Measurements from ENCODE around the gene MELK. TPM values are rescaled to one million over a fixed set of nuclear protein-coding genes. Genes with fewer than 3 reads are reported as not detected.
"Not testable (repeated sequence)": the region's sequence is repeated elsewhere in the genome, so short reads cannot be mapped to it uniquely, and the experiment has no call there.

Gene MELK
- total RNA-seq, 2 donors from 2014 or later = 1.1 to 21.0 TPM

GRCh38 chr9:36550135-36550534 lies 22.6 kb upstream of the MELK start:
- no peaks in the 10 kb centered on the region for H3K27me3 ChIP-seq (replicated peaks; ENCODE audit: insufficient read depth)
- WGBS = 84% methylated on average over 8 of the region's 8 CpGs
- DNase-seq (ENCODE audit: low spot score) = no peak
- no peak overlapping the region for H3K27ac ChIP-seq
- no peaks in the 10 kb centered on the region for H3K9me3 ChIP-seq
- no peaks in the 10 kb centered on the region for H3K4me1 ChIP-seq (replicated peaks)
- TF ChIP-seq POLR2A (IDR thresholded peaks at IDR 0.05) (no peak), CTCF (IDR thresholded peaks at IDR 0.05) (no peak), POLR2AphosphoS5 (IDR thresholded peaks at IDR 0.05) (no peak)
- intact Hi-C loops (cut with DNase I) = no loop called here
- H3K4me3 ChIP-seq = no peak overlapping the region
- no peaks in the 10 kb centered on the region for H3K36me3 ChIP-seq

GRCh38 chr9:36550631-36551098 lies 22.0 kb upstream of the MELK start:
- H3K27me3 ChIP-seq (replicated peaks; ENCODE audit: insufficient read depth); H3K9me3 ChIP-seq; DNase-seq (ENCODE audit: low spot score); H3K4me1 ChIP-seq (replicated peaks); H3K36me3 ChIP-seq; H3K27ac ChIP-seq; H3K4me3 ChIP-seq; intact Hi-C loops (cut with DNase I): not testable (repeated sequence)
- 84% methylated on average over 10 of the region's 10 CpGs for WGBS

- Histone ChIP-seq H3K36me3 (no peaks in the 10 kb centered on the region), H3K9me3 (no peaks in the 10 kb centered on the region), H3K27ac (no peak overlapping the region), H3K27me3 (replicated peaks; ENCODE audit: insufficient read depth) (no peaks in the 10 kb centered on the region), H3K4me3 (no peak overlapping the region), H3K4me1 (replicated peaks) (no peaks in the 10 kb centered on the region)
- DNase-seq (ENCODE audit: low spot score) = no peak
- WGBS = 90% methylated on average over 3 of the region's 3 CpGs
- no peak for TF ChIP-seq POLR2AphosphoS5 (IDR thresholded peaks at IDR 0.05)
- no peak for TF ChIP-seq POLR2A (IDR thresholded peaks at IDR 0.05)
- TF ChIP-seq CTCF (IDR thresholded peaks at IDR 0.05) = no peak
- intact Hi-C loops (cut with DNase I) = no loop called here
Measured at GRCh38 chr9:36551129-36551528, 21.6 kb upstream of the MELK start.

- Histone ChIP-seq H3K27ac (no peak overlapping the region), H3K9me3 (no peaks in the 10 kb centered on the region), H3K4me1 (replicated peaks) (no peaks in the 10 kb centered on the region), H3K4me3 (no peak overlapping the region), H3K27me3 (replicated peaks; ENCODE audit: insufficient read depth) (no peaks in the 10 kb centered on the region), H3K36me3 (no peaks in the 10 kb centered on the region)
- intact Hi-C loops (cut with DNase I) = no loop called here
- WGBS = 85% methylated on average over 6 of the region's 6 CpGs
- TF ChIP-seq POLR2AphosphoS5 (IDR thresholded peaks at IDR 0.05) (no peak), CTCF (IDR thresholded peaks at IDR 0.05) (no peak), POLR2A (IDR thresholded peaks at IDR 0.05) (no peak)
- DNase-seq (ENCODE audit: low spot score) = no peak
Measured at GRCh38 chr9:36551910-36552309, 20.8 kb upstream of the MELK start.

- H3K36me3 ChIP-seq = no peaks in the 10 kb centered on the region
- intact Hi-C loops (cut with DNase I) = no loop called here
- H3K27me3 ChIP-seq (replicated peaks; ENCODE audit: insufficient read depth) = no peaks in the 10 kb centered on the region
- no peak for DNase-seq (ENCODE audit: low spot score)
- no peak overlapping the region for H3K27ac ChIP-seq
- H3K9me3 ChIP-seq = no peaks in the 10 kb centered on the region
- TF ChIP-seq POLR2A (IDR thresholded peaks at IDR 0.05) = no peak
- TF ChIP-seq POLR2AphosphoS5 (IDR thresholded peaks at IDR 0.05) = no peak
- no peak for TF ChIP-seq CTCF (IDR thresholded peaks at IDR 0.05)
- 77% methylated on average over 7 of the region's 7 CpGs for WGBS
- H3K4me1 ChIP-seq (replicated peaks) = no peaks in the 10 kb centered on the region
- no peak overlapping the region for H3K4me3 ChIP-seq
Measured at GRCh38 chr9:36559036-36559695, 13.5 kb upstream of the MELK start.

Data from prostate gland (tissue), 2 donors.